CD14-positive monocyte (primary cell): ENCODE data around the gene STRA6. TPM values are rescaled to one million over a fixed set of nuclear protein-coding genes. Genes with fewer than 3 reads are reported as not detected.

ENCODE experiments used
- DNase-seq, 3 donors: peaks; one replicate each; pipeline ENCODE4 v3.0.0-alpha.2; 2011 to 2022
- H2AFZ ChIP-seq: 2 replicates; pipeline ENCODE4 v1.6.0; 2012; ENCODE audit warnings: mild to moderate bottlenecking, low read depth, low read length, inconsistent platforms; ENCODE audit not compliant: insufficient read depth, poor library complexity, severe bottlenecking
- H3K27ac ChIP-seq, 2 donors: 1 replicate in 1 of 2; 2 replicates in 1 of 2; pipeline ENCODE4 v1.5.1; 2012 to 2013; ENCODE audit warnings: low read length in 2 of 2, control low read depth in 1 of 2, inconsistent platforms in 1 of 2, low read depth in 1 of 2, mild to moderate bottlenecking in 1 of 2
- H3K27me3 ChIP-seq, 2 donors: one replicate each; pipeline versions ENCODE4 v1.6.0 to v1.6.1; 2011 to 2013; ENCODE audit warnings: low read length in 2 of 2; ENCODE audit not compliant: control insufficient read depth in 2 of 2, insufficient read depth in 2 of 2
- H3K36me3 ChIP-seq, 2 donors: replicated peaks in 1 of 2; 1 replicate in 1 of 2; 2 replicates in 1 of 2; pipeline versions ENCODE4 v1.5.1 to v1.6.1; 2012 to 2013; ENCODE audit warnings: low read length in 2 of 2, control low read depth in 1 of 2, inconsistent platforms in 1 of 2, mild to moderate bottlenecking in 1 of 2; ENCODE audit not compliant: insufficient read depth in 2 of 2, control insufficient read depth in 1 of 2
- H3K4me1 ChIP-seq, 2 donors: 1 replicate in 1 of 2; 2 replicates in 1 of 2; pipeline versions ENCODE4 v1.5.1 to v1.6.1; 2012 to 2013; ENCODE audit warnings: low read length in 2 of 2, control low read depth in 1 of 2, inconsistent platforms in 1 of 2, mild to moderate bottlenecking in 1 of 2, moderate library complexity in 1 of 2; ENCODE audit not compliant: insufficient read depth in 2 of 2, control insufficient read depth in 1 of 2
- H3K4me2 ChIP-seq: replicated peaks from 2 replicates; pipeline ENCODE3; 2012; ENCODE audit warnings: low read length, moderate library complexity, mild to moderate bottlenecking; ENCODE audit not compliant: poor library complexity, severe bottlenecking; ENCODE audit errors: extremely low read depth
- H3K4me3 ChIP-seq, 3 experiments: fragments of 200-600 bp in 1 of 3; sonication (generic) in 1 of 3; replicated peaks in 1 of 3; 1 replicate in 2 of 3; 2 replicates in 1 of 3; pipeline ENCODE4 v1.5.1; 2011 to 2013; ENCODE audit warnings: low read length in 3 of 3, mild to moderate bottlenecking in 3 of 3, control low read depth in 2 of 3, low read depth in 2 of 3, inconsistent platforms in 1 of 3, moderate library complexity in 1 of 3
- H3K79me2 ChIP-seq: 2 replicates; pipeline ENCODE4 v1.6.0; 2012; ENCODE audit warnings: mild to moderate bottlenecking, control low read depth, inconsistent platforms, low read length, moderate library complexity; ENCODE audit not compliant: insufficient read depth
- H3K9ac ChIP-seq: 2 replicates; pipeline ENCODE4 v1.6.0; 2017; ENCODE audit warnings: low read length, mild to moderate bottlenecking; ENCODE audit not compliant: insufficient read depth, poor library complexity, severe bottlenecking
- H3K9me3 ChIP-seq, 2 donors: replicated peaks in 1 of 2; 1 replicate in 1 of 2; 2 replicates in 1 of 2; pipeline versions ENCODE4 v1.5.1 to v1.6.1; 2012 to 2013; ENCODE audit warnings: low read length in 2 of 2, control low read depth in 1 of 2; ENCODE audit not compliant: control insufficient read depth in 1 of 2, insufficient read depth in 1 of 2
- H4K20me1 ChIP-seq: 2 replicates; pipeline ENCODE4 v1.6.0; 2012; ENCODE audit warnings: mild to moderate bottlenecking, low read length, control low read depth, moderate library complexity; ENCODE audit not compliant: insufficient read depth
- H3K27ac Mint-ChIP-seq, 7 donors: one replicate each; pipeline ENCODE4 v1.8.0; 2020; ENCODE audit warnings: mild to moderate bottlenecking in 7 of 7, mixed read lengths in 7 of 7, moderate library complexity in 6 of 7, inconsistent platforms in 2 of 7
- H3K27me3 Mint-ChIP-seq, 3 donors: one replicate each; pipeline ENCODE4 v1.8.0; 2021 to 2022; ENCODE audit warnings: low read depth in 3 of 3, mild to moderate bottlenecking in 3 of 3, mixed read lengths in 3 of 3, moderate library complexity in 3 of 3, inconsistent platforms in 1 of 3
- H3K36me3 Mint-ChIP-seq, 2 donors: one replicate each; pipeline ENCODE4 v1.8.0; 2020; ENCODE audit warnings: mixed read lengths in 2 of 2, inconsistent platforms in 1 of 2, mild to moderate bottlenecking in 1 of 2
- H3K4me1 Mint-ChIP-seq: one replicate; pipeline ENCODE4 v1.8.0; 2020; ENCODE audit warnings: mild to moderate bottlenecking, mixed read lengths
- H3K4me3 Mint-ChIP-seq, 2 donors: one replicate each; pipeline ENCODE4 v1.8.0; 2020; ENCODE audit warnings: mild to moderate bottlenecking in 2 of 2, mixed read lengths in 2 of 2, moderate library complexity in 1 of 2
- H3K9me3 Mint-ChIP-seq, 7 donors: one replicate each; pipeline ENCODE4 v1.8.0; 2020 to 2022; ENCODE audit warnings: mixed read lengths in 7 of 7, mild to moderate bottlenecking in 6 of 7, moderate library complexity in 6 of 7, inconsistent platforms in 2 of 7
- CTCF ChIP-seq: fragments of 200-600 bp; IDR thresholded peaks from one replicate; pipeline ENCODE4 v1.8.0; 2022; ENCODE audit warnings: antibody characterized with exemption, mild to moderate bottlenecking
- WGBS: methylation state at CpG from one replicate; pipeline ENCODE4 v1.1.5; 2013; ENCODE audit warnings: missing lambda C conversion rate; ENCODE audit not compliant: insufficient coverage; 5-methylcytosine and 5-hydroxymethylcytosine counted together
- intact Hi-C, 2 donors: fragments of 100-400 bp; cut with micrococcal nuclease; formaldehyde crosslinking; loops; one replicate each; pipeline versions ENCODE4 v1.15.0 to v1.15.1; 2023
- polyA plus RNA-seq, 3 donors: library from polyadenylated mRNA; depleted of rRNA in 1 of 3; unstranded in 2 of 3; stranded (reverse) in 1 of 3; fragments of 300-500 nt in 2 of 3; fragments of >200 nt in 1 of 3; fragmentation: Illumina TruSeq in 2 of 3; gene quantifications; 1 replicate in 2 of 3; 2 replicates in 1 of 3; pipeline ENCODE4 v1.2.3, GENCODE V29; 2012 to 2021

STRA6 gene
- polyA plus RNA-seq, 3 donors: not detected

GRCh38 chr15:74185710-74186348, 16.8 kb downstream of the STRA6 start:
- Histone ChIP-seq H3K27ac (no peak overlapping the region), H3K4me3 (no peak overlapping the region), H3K36me3 (no peaks in the 10 kb centered on the region), H3K4me2 (no peak overlapping the region), H3K27me3 (no peaks in the 10 kb centered on the region), H3K4me1 (no peaks in the 10 kb centered on the region), H3K9me3 (no peaks in the 10 kb centered on the region), H3K79me2 (no peaks in the 10 kb centered on the region), H3K9ac (no peak overlapping the region), H4K20me1 (no peaks in the 10 kb centered on the region), H2AFZ (no peak overlapping the region)
- 91% methylated on average over 6 of the region's 8 CpGs for WGBS
- Mint-ChIP-seq H3K4me1 (no peaks in the 10 kb centered on the region), H3K27me3 (peaks cover 2 to 3% (median 2%) of the 10 kb centered on the region in 3 donors), H3K36me3 (no peaks in the 10 kb centered on the region), H3K4me3 (no peak overlapping the region), H3K9me3 (no peaks in the 10 kb centered on the region), H3K27ac (no peak overlapping the region)
- intact Hi-C loops: no loop called here
- no peak for DNase-seq
- TF ChIP-seq CTCF: no peak

GRCh38 chr15:74184582-74185091, 17.9 kb downstream of the STRA6 start:
- no peaks in the 10 kb centered on the region for H4K20me1 ChIP-seq
- H3K27me3 ChIP-seq: no peaks in the 10 kb centered on the region
- intact Hi-C loops: no loop called here
- Mint-ChIP-seq H3K4me3 (no peak overlapping the region), H3K36me3 (no peaks in the 10 kb centered on the region), H3K4me1 (no peaks in the 10 kb centered on the region), H3K27me3 (peaks cover 2% of the 10 kb centered on the region in 3 donors), H3K9me3 (no peaks in the 10 kb centered on the region), H3K27ac (no peak overlapping the region)
- H3K79me2 ChIP-seq: no peaks in the 10 kb centered on the region
- H2AFZ ChIP-seq: no peak overlapping the region
- H3K9me3 ChIP-seq: no peaks in the 10 kb centered on the region
- no peak for DNase-seq
- no peak for TF ChIP-seq CTCF
- H3K4me2 ChIP-seq: no peak overlapping the region
- H3K36me3 ChIP-seq: no peaks in the 10 kb centered on the region
- H3K27ac ChIP-seq: no peak overlapping the region
- 81% methylated on average over 8 of the region's 12 CpGs for WGBS
- H3K9ac ChIP-seq: no peak overlapping the region
- no peaks in the 10 kb centered on the region for H3K4me1 ChIP-seq
- H3K4me3 ChIP-seq: no peak overlapping the region
